WTC11 (cell line): ENCODE measurements around the gene SLC10A7.

Source experiments
- AFF4 ChIP-seq: sonication (generic); formaldehyde crosslinking; IDR thresholded peaks from 2 replicates; pipeline ENCODE4 v1.8.1; 2023; ENCODE audit warnings: mild to moderate bottlenecking, missing genetic modification reagents, borderline replicate concordance
- CTCF ChIP-seq: fragments of 200-600 bp; IDR thresholded peaks from 2 replicates; pipeline ENCODE4 v1.8.0; 2022; ENCODE audit warnings: antibody characterized with exemption
- NR2C2 ChIP-seq: sonication (generic); formaldehyde crosslinking; IDR thresholded peaks from 2 replicates; pipeline ENCODE4 v1.8.0; 2022; ENCODE audit warnings: mild to moderate bottlenecking, missing genetic modification reagents
- OVOL2 ChIP-seq: fragments of 250-450 bp; sonication (Bioruptor Pico); IDR thresholded peaks from 2 replicates; pipeline ENCODE4 v1.9.0; 2021; ENCODE audit warnings: mild to moderate bottlenecking, borderline replicate concordance
- SP1 ChIP-seq: sonication (generic); formaldehyde crosslinking; conservative IDR thresholded peaks from 2 replicates; pipeline ENCODE4 v1.8.1; 2022; ENCODE audit warnings: missing genetic modification reagents
- TEAD4 ChIP-seq: sonication (generic); formaldehyde crosslinking; IDR thresholded peaks from 2 replicates; pipeline ENCODE4 v1.8.0; 2022; ENCODE audit warnings: mild to moderate bottlenecking, missing genetic modification reagents
- ZNF671 ChIP-seq: fragments of 250-450 bp; sonication (Bioruptor Pico); IDR thresholded peaks from 2 replicates; pipeline ENCODE4 v1.8.0; 2021; ENCODE audit warnings: mild to moderate bottlenecking
- TF ChIP-seq, protein P1 (sequence below): sonication (generic); formaldehyde crosslinking; IDR thresholded peaks from 2 replicates; pipeline ENCODE4 v1.8.1; 2022; ENCODE audit warnings: low read depth, mild to moderate bottlenecking, moderate library complexity, missing genetic modification reagents, borderline replicate concordance
- TF ChIP-seq, protein P2 (sequence below): sonication (generic); formaldehyde crosslinking; IDR thresholded peaks from 2 replicates; pipeline ENCODE4 v1.8.0; 2022; ENCODE audit warnings: mild to moderate bottlenecking, missing genetic modification reagents
- TF ChIP-seq, protein P3 (sequence below): sonication (generic); formaldehyde crosslinking; IDR thresholded peaks from 2 replicates; pipeline ENCODE4 v1.8.1; 2022; ENCODE audit warnings: missing genetic modification reagents, borderline replicate concordance
- TF ChIP-seq, protein P4 (sequence below): sonication (generic); formaldehyde crosslinking; IDR thresholded peaks from 2 replicates; pipeline ENCODE4 v1.8.1; 2022; ENCODE audit warnings: low read depth, missing genetic modification reagents, borderline replicate concordance
- TF ChIP-seq, protein P5 (sequence below): fragments of 250-450 bp; sonication (Bioruptor Pico); IDR thresholded peaks from 2 replicates; pipeline ENCODE4 v1.9.0; 2021; ENCODE audit warnings: mild to moderate bottlenecking, borderline replicate concordance

- TF ChIP-seq SP1 (CRISPR knock-in tag) (no peak), CTCF (no peak), OVOL2 (CRISPR knock-in tag) (no peak), NR2C2 (CRISPR knock-in tag) (no peak), AFF4 (CRISPR knock-in tag) (no peak), ZNF671 (CRISPR knock-in tag) (no peak), TEAD4 (CRISPR knock-in tag) (no peak)
- TF ChIP-seq, protein P1, sequence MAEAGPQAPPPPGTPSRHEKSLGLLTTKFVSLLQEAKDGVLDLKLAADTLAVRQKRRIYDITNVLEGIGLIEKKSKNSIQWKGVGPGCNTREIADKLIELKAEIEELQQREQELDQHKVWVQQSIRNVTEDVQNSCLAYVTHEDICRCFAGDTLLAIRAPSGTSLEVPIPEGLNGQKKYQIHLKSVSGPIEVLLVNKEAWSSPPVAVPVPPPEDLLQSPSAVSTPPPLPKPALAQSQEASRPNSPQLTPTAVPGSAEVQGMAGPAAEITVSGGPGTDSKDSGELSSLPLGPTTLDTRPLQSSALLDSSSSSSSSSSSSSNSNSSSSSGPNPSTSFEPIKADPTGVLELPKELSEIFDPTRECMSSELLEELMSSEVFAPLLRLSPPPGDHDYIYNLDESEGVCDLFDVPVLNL (CRISPR knock-in tag), result no peak
- TF ChIP-seq, protein P2, sequence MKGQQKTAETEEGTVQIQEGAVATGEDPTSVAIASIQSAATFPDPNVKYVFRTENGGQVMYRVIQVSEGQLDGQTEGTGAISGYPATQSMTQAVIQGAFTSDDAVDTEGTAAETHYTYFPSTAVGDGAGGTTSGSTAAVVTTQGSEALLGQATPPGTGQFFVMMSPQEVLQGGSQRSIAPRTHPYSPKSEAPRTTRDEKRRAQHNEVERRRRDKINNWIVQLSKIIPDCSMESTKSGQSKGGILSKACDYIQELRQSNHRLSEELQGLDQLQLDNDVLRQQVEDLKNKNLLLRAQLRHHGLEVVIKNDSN (CRISPR knock-in tag), result no peak
- TF ChIP-seq, protein P3, sequence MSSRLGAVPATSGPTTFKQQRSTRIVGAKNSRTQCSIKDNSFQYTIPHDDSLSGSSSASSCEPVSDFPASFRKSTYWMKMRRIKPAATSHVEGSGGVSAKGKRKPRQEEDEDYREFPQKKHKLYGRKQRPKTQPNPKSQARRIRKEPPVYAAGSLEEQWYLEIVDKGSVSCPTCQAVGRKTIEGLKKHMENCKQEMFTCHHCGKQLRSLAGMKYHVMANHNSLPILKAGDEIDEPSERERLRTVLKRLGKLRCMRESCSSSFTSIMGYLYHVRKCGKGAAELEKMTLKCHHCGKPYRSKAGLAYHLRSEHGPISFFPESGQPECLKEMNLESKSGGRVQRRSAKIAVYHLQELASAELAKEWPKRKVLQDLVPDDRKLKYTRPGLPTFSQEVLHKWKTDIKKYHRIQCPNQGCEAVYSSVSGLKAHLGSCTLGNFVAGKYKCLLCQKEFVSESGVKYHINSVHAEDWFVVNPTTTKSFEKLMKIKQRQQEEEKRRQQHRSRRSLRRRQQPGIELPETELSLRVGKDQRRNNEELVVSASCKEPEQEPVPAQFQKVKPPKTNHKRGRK (CRISPR knock-in tag), result no peak
- TF ChIP-seq, protein P4, sequence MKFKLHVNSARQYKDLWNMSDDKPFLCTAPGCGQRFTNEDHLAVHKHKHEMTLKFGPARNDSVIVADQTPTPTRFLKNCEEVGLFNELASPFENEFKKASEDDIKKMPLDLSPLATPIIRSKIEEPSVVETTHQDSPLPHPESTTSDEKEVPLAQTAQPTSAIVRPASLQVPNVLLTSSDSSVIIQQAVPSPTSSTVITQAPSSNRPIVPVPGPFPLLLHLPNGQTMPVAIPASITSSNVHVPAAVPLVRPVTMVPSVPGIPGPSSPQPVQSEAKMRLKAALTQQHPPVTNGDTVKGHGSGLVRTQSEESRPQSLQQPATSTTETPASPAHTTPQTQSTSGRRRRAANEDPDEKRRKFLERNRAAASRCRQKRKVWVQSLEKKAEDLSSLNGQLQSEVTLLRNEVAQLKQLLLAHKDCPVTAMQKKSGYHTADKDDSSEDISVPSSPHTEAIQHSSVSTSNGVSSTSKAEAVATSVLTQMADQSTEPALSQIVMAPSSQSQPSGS, result no peak
- TF ChIP-seq, protein P5, sequence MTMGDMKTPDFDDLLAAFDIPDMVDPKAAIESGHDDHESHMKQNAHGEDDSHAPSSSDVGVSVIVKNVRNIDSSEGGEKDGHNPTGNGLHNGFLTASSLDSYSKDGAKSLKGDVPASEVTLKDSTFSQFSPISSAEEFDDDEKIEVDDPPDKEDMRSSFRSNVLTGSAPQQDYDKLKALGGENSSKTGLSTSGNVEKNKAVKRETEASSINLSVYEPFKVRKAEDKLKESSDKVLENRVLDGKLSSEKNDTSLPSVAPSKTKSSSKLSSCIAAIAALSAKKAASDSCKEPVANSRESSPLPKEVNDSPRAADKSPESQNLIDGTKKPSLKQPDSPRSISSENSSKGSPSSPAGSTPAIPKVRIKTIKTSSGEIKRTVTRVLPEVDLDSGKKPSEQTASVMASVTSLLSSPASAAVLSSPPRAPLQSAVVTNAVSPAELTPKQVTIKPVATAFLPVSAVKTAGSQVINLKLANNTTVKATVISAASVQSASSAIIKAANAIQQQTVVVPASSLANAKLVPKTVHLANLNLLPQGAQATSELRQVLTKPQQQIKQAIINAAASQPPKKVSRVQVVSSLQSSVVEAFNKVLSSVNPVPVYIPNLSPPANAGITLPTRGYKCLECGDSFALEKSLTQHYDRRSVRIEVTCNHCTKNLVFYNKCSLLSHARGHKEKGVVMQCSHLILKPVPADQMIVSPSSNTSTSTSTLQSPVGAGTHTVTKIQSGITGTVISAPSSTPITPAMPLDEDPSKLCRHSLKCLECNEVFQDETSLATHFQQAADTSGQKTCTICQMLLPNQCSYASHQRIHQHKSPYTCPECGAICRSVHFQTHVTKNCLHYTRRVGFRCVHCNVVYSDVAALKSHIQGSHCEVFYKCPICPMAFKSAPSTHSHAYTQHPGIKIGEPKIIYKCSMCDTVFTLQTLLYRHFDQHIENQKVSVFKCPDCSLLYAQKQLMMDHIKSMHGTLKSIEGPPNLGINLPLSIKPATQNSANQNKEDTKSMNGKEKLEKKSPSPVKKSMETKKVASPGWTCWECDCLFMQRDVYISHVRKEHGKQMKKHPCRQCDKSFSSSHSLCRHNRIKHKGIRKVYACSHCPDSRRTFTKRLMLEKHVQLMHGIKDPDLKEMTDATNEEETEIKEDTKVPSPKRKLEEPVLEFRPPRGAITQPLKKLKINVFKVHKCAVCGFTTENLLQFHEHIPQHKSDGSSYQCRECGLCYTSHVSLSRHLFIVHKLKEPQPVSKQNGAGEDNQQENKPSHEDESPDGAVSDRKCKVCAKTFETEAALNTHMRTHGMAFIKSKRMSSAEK (CRISPR knock-in tag), result no peak
These were observed 252.5 kb downstream of the SLC10A7 start for GRCh38 chr4:146269228-146269653.
